ENCODE measurements around the gene KCNG1.

- TF ChIP-seq POLR2A (IDR thresholded peaks at IDR 0.05) (no peak), CTCF (IDR thresholded peaks at IDR 0.05) (no peak)
Measured at GRCh38 chr20:51029963-51030920, 7.3 kb upstream of the KCNG1 start.

Data from heart left ventricle (tissue), 13 donors.